Stomach (tissue), 4 donors: ENCODE data around the gene JMJD1C.

Experiments
- EP300 ChIP-seq: sonication (generic); formaldehyde crosslinking; IDR thresholded peaks from one replicate; pipeline ENCODE4 v1.6.1; 2017; ENCODE audit warnings: antibody characterized with exemption
- POLR2A ChIP-seq, 4 donors: fragments of 450-650 bp; IDR thresholded peaks; one replicate each; pipeline ENCODE4 v1.6.1; 2016; ENCODE audit warnings: antibody characterized with exemption in 4 of 4, control low read depth in 2 of 4, mild to moderate bottlenecking in 1 of 4, moderate library complexity in 1 of 4
- POLR2AphosphoS5 ChIP-seq, 3 donors: sonication (generic); formaldehyde crosslinking; IDR thresholded peaks; one replicate each; pipeline ENCODE4 v1.6.1; 2016; ENCODE audit warnings: antibody characterized with exemption in 3 of 3
- TF ChIP-seq, protein P1 (sequence below), 7 experiments: fragments of 450-650 bp in 4 of 7; fragments of 200-600 bp in 3 of 7; sonication (generic) in 3 of 7; IDR thresholded peaks; one replicate each; pipeline ENCODE4 v1.5.1; 2016 to 2019; ENCODE audit warnings: antibody characterized with exemption in 7 of 7, control low read depth in 2 of 7, mild to moderate bottlenecking in 1 of 7

- no peak for TF ChIP-seq POLR2A (IDR thresholded peaks at IDR 0.05)
- TF ChIP-seq, protein P1, sequence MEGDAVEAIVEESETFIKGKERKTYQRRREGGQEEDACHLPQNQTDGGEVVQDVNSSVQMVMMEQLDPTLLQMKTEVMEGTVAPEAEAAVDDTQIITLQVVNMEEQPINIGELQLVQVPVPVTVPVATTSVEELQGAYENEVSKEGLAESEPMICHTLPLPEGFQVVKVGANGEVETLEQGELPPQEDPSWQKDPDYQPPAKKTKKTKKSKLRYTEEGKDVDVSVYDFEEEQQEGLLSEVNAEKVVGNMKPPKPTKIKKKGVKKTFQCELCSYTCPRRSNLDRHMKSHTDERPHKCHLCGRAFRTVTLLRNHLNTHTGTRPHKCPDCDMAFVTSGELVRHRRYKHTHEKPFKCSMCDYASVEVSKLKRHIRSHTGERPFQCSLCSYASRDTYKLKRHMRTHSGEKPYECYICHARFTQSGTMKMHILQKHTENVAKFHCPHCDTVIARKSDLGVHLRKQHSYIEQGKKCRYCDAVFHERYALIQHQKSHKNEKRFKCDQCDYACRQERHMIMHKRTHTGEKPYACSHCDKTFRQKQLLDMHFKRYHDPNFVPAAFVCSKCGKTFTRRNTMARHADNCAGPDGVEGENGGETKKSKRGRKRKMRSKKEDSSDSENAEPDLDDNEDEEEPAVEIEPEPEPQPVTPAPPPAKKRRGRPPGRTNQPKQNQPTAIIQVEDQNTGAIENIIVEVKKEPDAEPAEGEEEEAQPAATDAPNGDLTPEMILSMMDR (IDR thresholded peaks at IDR 0.05), result no peak
- TF ChIP-seq EP300, result no peak
- no peak for TF ChIP-seq POLR2AphosphoS5 (IDR thresholded peaks at IDR 0.05)
Measured at GRCh38 chr10:63125459-63125858, 340.3 kb downstream of the JMJD1C start.
